OCI-LY3 (cell line): ENCODE results near the gene NFIA.

ENCODE experiments used
- H2AFZ ChIP-seq: fragments of 200-600, 300-600 bp; shearing (Covaris generic); 2 replicates; pipeline ENCODE4 v1.6.0; 2014; ENCODE audit warnings: antibody characterized with exemption, low read depth, low read length
- H3K27ac ChIP-seq: fragments of 200-600, 300-600 bp; sonication (generic); 2 replicates; pipeline ENCODE4 v1.5.1; 2014; ENCODE audit warnings: mild to moderate bottlenecking, low read length, moderate library complexity, mixed read lengths
- H3K27me3 ChIP-seq: fragments of 200-600, 300-600 bp; sonication (generic); 2 replicates; pipeline ENCODE4 v1.6.1; 2014; ENCODE audit warnings: low read depth, low read length, mixed read lengths
- H3K36me3 ChIP-seq: fragments of 200-600, 300-600 bp; sonication (generic); replicated peaks from 2 replicates; pipeline ENCODE3; 2014; ENCODE audit warnings: low read depth, low read length, mixed read lengths
- H3K4me1 ChIP-seq: fragments of 300-600, 200-600 bp; sonication (generic); 2 replicates; pipeline ENCODE4 v1.6.1; 2014; ENCODE audit warnings: low read length, mixed read lengths
- H3K4me2 ChIP-seq: fragments of 200-600, 300-600 bp; sonication (generic); 2 replicates; pipeline ENCODE4 v1.6.1; 2014; ENCODE audit warnings: low read length, mixed read lengths
- H3K4me3 ChIP-seq: fragments of 300-600, 200-600 bp; sonication (generic); 2 replicates; pipeline ENCODE4 v1.5.1; 2014; ENCODE audit warnings: antibody characterized with exemption, mild to moderate bottlenecking, low read length, moderate library complexity
- H3K79me2 ChIP-seq: fragments of 300-600, 200-600 bp; shearing (Covaris generic); 2 replicates; pipeline ENCODE4 v1.6.1; 2014; ENCODE audit warnings: mild to moderate bottlenecking, low read length, mixed read lengths
- H3K9ac ChIP-seq: fragments of 300-600, 200-600 bp; shearing (Covaris generic); 2 replicates; pipeline ENCODE4 v1.6.0; 2014; ENCODE audit warnings: mild to moderate bottlenecking, low read length, moderate library complexity
- H3K9me3 ChIP-seq: fragments of 200-600, 300-600 bp; shearing (Covaris generic); 2 replicates; pipeline ENCODE4 v1.6.1; 2014; ENCODE audit warnings: low read length, mixed read lengths; ENCODE audit not compliant: insufficient read depth
- H4K20me1 ChIP-seq: fragments of 200-600, 300-600 bp; sonication (generic); 2 replicates; pipeline ENCODE4 v1.6.1; 2016; ENCODE audit warnings: low read length, mixed read lengths; ENCODE audit not compliant: insufficient read depth
- CTCF ChIP-seq: fragments of 200-600, 300-600 bp; sonication (generic); IDR thresholded peaks from 2 replicates; pipeline ENCODE4 v1.5.1; 2014; ENCODE audit warnings: antibody characterized with exemption, low read length, low read depth
- EZH2phosphoT487 ChIP-seq: fragments of 200-600 bp; shearing (Covaris generic); IDR thresholded peaks from 2 replicates; pipeline ENCODE4 v1.6.1; 2018; ENCODE audit warnings: antibody characterized with exemption, mixed run types, low read depth

NFIA gene

DNA sequence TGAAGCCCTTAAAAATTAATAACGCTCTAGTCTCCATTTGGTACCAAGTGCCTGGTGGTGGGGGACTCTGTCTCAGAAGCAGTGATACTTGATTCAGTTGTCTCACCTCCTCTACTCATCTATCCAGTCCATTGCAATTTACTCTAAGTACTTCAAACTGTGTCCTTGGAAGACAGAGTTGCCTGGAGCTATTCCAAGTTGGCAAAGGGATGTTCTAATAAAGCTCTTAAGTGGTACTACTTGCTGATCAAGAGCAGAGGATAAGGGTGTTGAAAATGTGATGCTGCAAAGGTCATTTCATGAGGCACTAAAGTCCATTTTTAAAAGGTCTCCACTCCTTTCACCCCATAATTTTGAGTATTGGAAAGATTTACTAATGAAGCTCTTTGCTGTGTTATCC lies 142.2 kb downstream of the NFIA start:
- no peak for TF ChIP-seq EZH2phosphoT487
- TF ChIP-seq CTCF, result no peak
- Histone ChIP-seq H3K4me1 (no peaks in the 10 kb centered on the region), H3K4me3 (no peak overlapping the region), H3K27me3 (no peaks in the 10 kb centered on the region; the same call in 1 of the 2 replicates), H3K9me3 (no peaks in the 10 kb centered on the region), H3K4me2 (no peak overlapping the region), H3K36me3 (no peaks in the 10 kb centered on the region), H3K9ac (no peak overlapping the region), H2AFZ (no peak overlapping the region), H4K20me1 (no peaks in the 10 kb centered on the region), H3K79me2 (no peaks in the 10 kb centered on the region), H3K27ac (no peak overlapping the region)

- Histone ChIP-seq H3K9me3 (no peaks in the 10 kb centered on the region), H3K4me3 (no peak overlapping the region), H2AFZ (no peak overlapping the region), H3K79me2 (no peaks in the 10 kb centered on the region), H3K27ac (no peak overlapping the region), H4K20me1 (no peaks in the 10 kb centered on the region), H3K4me2 (no peak overlapping the region), H3K9ac (no peak overlapping the region), H3K36me3 (no peaks in the 10 kb centered on the region), H3K27me3 (no peaks in the 10 kb centered on the region; the same call in 1 of the 2 replicates), H3K4me1 (no peaks in the 10 kb centered on the region)
- TF ChIP-seq CTCF, result no peak
- no peak for TF ChIP-seq EZH2phosphoT487
Measured at GRCh38 chr1:61225478-61225877, 143.1 kb downstream of the NFIA start.

DNA sequence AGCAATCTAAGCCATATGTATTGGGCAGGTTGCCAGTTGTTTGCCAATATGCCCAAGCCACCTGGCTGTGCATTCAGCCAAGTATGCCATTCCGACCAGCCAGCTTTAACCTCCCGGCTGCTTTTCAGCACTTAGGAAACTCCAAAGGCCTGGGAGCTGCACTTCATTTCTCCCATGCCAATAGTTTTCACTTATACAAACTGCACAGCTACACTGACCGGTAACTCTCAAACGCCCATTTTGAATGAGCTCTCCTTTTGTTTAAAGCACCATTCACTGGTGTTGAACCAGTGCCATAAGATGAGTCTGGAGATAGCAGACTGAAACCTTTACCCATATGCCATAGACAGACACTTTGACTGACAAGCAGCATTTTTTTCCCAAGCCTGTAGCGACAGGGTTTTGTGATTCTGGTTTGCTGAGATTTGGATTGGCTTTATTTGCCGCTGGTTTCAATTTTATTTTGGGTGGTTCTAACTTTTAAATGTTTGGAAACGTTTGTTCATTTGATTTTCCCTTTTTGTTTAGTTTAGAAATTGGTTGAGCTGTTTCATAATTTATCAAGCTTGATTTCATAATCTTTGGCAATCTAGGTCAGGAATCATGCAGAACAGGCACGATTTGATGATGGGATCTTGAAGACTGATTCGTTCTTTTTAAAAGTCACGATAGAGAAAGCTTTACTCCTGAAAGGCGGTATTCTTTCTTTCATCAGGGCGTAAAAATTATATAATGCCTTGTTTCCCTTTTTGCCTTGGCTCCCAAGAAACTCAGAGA lies 144.6 kb downstream of the NFIA start:
- TF ChIP-seq EZH2phosphoT487 (no peak), CTCF (no peak)
- Histone ChIP-seq H4K20me1 (no peaks in the 10 kb centered on the region), H2AFZ (no peak overlapping the region), H3K27me3 (no peaks in the 10 kb centered on the region; the same call in 1 of the 2 replicates), H3K79me2 (no peaks in the 10 kb centered on the region), H3K9ac (no peak overlapping the region), H3K36me3 (no peaks in the 10 kb centered on the region), H3K4me3 (no peak overlapping the region), H3K9me3 (no peaks in the 10 kb centered on the region), H3K4me2 (no peak overlapping the region), H3K27ac (no peak overlapping the region), H3K4me1 (no peaks in the 10 kb centered on the region)

- Histone ChIP-seq H3K4me3 (no peak overlapping the region), H3K9ac (no peak overlapping the region), H3K36me3 (no peaks in the 10 kb centered on the region), H4K20me1 (no peaks in the 10 kb centered on the region), H2AFZ (no peak overlapping the region), H3K27me3 (no peaks in the 10 kb centered on the region; the same call in 1 of the 2 replicates), H3K4me1 (no peaks in the 10 kb centered on the region), H3K9me3 (no peaks in the 10 kb centered on the region), H3K4me2 (no peak overlapping the region), H3K27ac (no peak overlapping the region), H3K79me2 (no peaks in the 10 kb centered on the region)
- TF ChIP-seq EZH2phosphoT487 (no peak), CTCF (no peak)
Measured at GRCh38 chr1:61227857-61228550, 145.6 kb downstream of the NFIA start.
